ENCODE measurements around the gene TMEM45A.

DNA sequence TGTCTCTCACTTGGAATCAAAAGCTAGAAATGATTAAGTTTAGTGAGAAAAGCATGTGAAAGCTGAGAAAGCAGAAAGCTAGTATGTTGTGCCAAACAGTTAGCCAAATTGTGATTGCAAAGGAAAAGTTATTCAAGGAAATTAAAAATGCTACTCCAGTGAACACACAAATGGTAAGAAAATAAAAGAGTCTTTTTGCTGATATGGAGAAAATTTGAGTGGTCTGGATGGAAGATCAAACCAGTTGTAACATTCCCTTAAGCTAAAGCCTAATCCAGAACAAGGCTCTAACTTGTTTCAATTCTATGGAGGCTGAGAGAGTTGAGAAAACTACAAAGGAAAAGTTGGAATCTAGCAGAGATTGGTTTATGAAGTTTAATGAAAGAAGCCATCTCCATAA, 128.8 kb downstream of the TMEM45A start:
- TF ChIP-seq CTCF (IDR thresholded peaks at IDR 0.05; ENCODE audit: poor library complexity, severe bottlenecking) (no peak), EZH2 (IDR thresholded peaks at IDR 0.05; ENCODE audit: borderline replicate concordance, insufficient read depth, low read length, poor library complexity, severe bottlenecking) (no peak), REST (IDR thresholded peaks at IDR 0.05; ENCODE audit: borderline replicate concordance) (no peak), POLR2AphosphoS5 (IDR thresholded peaks at IDR 0.05) (no peak)

All from neural cell (in vitro differentiated cells).